ENCODE measurements around the gene ASB1.

The ASB1 gene

DNA sequence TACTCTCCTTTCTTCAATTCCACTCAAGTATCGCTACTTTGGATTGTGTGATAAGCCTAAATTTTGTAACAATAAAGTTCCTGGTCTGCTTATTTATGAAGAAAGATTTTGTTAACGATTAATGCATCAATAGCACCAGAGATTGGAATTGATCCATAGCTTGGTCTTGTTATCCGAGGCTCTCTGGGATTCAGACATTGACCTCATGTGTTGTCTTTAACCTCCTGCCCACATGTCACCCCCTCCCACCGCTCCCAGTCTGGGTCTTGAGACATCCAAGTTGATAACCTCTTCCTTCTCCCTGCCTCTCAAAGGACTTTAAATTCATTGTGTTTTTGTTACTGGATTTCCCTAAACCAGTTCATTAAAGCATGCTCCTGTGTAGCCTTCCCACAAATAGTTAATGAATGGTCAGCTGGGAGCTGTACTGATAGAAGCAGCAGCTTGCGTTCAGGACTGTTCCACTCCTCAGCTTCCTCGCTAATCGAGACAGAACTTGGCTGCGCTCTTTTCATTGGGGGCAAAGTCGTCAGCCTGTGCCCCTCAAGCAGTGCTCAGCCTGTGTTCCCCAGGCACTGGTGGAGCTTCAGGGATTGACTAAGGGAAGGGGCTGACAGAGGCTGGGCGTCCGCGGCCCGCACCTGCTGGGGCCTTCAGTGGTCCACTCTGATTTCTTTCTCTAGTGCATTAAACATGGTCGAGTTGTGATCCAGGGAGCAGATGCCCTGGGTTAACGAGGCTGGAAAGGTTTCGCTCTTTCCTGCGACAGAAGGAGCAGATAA, 18.9 kb downstream of the ASB1 start:
- DNase-seq (ENCODE audit: low spot score), result no peak

DNA sequence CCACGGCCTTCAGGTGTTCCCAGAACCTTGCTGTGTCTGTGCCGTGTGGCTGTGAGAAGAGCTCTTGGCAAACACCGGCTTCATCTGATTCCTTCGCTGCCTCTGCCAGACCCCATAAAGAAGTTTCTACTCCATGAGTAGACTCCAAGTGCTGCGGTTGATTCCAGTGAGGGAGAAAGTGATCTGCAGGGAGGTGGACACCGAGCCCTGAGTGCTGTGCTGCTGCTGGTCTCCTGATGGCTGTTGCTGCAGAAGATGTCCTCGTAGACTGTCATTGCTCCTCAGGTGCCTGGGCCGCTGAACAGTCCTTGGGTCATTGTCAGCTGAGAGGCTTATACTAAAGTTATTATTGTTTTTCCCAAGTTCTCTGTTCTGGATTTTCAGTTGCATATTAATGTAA, 19.6 kb downstream of the ASB1 start:
- DNase-seq (ENCODE audit: low spot score), result no peak

DNA sequence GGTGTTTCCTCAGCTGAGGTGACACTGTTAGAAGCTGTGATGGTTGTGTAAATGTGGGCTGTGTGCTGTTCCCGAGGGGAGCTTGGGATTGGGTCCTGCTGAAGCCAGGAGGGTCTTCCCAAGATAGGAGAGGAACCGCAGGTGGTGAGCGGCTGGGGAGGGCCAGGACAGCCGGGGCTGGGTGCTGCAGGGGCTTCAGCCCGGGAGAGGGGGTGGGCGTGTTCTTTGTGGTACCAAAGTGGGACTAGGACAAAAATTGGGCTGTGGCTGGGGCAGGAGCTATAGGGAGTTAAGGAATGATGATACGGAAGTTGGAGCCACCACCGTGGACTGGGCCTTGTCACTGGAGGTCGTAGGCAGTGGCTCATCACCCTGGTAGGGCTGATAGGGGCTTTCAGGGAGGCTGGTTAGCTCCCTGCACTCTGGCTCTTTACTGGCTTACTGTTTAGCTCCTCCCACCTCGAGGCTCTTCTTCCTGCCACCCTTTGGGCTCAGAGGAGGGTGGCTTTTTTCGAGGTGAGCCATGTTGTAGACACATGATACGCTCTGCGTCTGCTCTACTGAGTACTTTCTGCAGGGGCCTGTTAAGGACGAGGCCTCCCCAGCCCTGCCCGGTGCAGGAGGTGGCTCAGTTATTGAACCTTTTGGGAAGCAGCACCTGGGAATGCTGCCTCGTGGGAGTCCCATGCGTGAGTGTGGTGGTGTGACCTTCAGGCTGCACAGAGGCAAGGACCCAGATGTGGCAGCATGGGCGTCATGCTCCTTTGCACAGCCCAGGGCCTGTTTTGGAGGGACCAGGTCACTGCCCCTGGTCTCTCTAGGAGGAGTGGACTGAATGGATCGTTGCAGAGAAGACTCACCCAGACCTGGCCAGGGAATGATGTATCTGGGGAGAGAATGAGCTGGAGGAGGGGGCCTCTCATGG, 21.6 kb downstream of the ASB1 start:
- no peak for DNase-seq (ENCODE audit: low spot score)

DNA sequence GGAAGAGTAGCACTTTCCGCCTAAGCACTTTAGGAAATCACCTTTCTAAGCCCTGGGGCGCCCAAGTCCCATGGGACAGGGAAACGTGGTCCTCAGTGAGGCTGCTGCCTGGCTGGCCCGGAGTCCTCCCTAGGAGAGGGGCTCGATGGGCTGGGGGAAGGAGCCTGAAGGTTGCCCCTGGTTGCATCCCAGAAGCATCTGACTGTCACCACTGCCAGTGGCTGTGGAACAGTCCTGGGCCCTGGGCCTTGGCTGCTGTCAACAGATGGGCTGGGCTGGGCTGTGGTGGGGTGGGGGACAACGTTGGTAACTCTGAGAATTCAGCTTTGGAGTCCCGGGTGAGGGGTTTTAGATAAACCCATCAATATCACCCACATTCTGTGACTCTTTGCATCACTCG, 22.5 kb downstream of the ASB1 start:
- no peak for DNase-seq (ENCODE audit: low spot score)

DNA sequence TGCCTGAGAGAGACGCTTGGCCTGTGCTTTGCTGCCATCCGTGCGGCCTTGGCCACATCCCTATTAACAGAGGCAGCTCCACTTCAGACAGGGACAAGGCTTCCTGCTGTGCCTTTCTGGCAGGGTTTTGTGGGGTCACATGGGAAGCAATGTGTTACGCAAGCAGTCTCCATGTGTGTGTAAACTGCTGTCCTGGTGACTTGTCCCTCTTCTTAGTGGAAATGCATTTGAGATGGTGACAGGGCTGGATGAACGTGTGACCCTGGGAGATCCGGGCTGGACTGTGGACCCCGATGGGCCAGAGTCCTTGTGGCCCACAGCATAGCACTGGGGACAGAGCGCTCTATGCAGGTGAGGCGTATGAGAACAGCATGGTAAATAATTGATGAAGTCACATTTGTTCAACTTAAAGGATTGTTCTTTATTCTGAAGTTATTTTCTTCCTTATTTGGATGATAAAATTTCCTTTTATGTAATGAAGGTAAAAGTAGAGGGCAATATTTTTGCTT, 23.2 kb downstream of the ASB1 start:
- no peak for DNase-seq (ENCODE audit: low spot score)

DNA sequence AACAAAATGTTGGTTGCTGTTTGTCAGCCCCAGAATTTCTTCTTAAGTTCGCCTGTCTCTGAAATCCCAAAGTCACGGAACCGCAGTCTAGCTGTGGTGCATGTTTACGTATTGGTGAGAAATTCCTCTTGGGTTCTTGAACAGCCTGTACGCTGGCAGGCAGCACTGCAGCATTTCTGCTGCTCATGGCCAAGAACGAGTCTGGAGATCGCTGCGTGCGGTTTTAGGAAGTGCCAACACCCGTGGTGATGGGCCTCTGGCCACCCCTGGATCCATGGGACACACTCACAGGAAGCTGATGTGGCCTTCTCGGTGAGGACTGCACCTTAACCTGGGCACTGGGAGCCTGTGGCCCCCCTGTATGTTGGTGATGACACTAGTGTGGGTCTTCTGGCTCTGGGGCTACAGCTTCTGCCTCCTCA, 23.7 kb downstream of the ASB1 start:
- DNase-seq (ENCODE audit: low spot score), result no peak

DNA sequence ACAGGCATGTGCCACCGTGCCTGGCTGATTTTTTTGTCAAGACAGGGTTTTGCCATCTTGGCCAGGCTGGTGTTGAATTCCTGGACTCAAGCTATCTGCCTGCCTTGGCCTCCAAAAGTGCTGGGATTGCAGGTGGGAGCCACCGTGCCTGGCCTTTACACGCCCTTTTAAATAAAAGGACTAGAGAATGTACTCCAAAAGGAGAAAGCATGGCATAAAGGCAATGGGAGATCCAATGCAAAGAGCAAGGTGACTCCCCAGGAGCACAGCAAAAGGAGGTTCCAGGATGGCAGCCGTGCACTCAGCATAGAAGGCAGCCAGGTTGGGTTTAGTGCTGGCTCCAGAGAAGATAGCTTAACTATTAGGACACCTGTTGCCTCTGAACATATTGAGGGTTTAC, 27.1 kb downstream of the ASB1 start:
- DNase-seq (ENCODE audit: low spot score), result no peak

DNA sequence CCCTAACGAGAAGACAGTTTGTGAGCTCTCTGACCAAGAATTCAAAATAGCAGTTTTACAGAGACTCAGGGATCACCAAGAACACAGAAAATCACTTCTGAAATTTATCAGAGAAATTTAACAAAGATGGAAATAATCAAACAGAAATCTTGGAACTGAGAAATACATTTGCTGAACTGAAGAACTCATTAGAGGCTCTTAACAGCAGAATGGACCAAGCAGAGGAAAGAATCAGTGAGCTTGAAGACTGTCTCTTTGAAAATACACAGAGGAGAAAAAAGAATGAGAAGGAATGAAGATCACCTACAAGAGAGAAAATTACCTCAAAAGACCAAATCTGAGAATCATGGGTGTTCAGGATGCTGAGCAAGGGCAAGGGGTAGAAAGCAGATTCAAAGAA, 29.7 kb downstream of the ASB1 start:
- no peak for DNase-seq (ENCODE audit: low spot score)

DNA sequence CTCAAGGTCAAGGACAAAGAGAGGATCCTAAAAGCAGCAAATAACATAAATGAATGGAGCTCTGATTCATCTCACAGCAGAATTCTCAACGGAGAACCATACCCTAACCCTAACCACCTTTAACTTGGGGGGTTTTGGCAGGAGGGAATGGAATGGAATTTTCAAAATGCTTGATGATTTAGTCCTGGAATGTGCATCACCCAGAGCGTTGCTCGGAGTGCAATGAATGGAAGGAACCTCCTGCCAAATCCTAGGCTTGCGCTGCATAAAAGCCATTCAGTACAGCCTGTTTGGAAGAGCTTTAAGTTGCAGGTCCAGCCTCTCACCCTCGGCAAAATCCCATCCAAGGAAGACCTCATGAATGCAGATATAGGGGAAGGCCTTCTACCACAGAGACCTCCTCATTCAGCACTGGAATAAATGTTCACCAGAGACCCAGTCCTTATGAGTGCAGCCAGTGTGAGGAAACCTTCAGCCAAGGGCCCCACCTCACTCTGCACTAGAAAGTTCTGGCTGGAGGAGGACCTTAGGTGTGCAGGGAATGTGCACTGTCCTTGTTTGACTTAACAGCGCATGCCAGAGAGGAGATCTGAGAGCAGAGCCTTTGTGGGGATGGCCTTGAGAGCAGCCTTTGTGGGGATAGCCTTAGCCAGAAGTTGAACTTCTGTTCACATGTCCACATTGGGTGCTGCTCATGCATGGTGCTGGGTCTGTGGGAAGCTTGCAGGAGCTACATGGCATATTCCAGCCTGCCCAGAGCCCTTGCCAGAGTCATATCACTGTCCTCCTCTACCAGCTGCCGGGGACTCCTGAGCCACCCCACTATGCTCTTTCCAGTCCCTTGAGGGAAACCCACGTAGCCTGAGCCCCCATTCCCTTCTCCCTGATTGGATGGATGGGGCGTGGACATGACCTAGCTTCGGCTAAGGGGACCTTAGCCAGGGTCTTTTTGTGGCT, 30.5 kb downstream of the ASB1 start:
- no peak for DNase-seq (ENCODE audit: low spot score)

DNA sequence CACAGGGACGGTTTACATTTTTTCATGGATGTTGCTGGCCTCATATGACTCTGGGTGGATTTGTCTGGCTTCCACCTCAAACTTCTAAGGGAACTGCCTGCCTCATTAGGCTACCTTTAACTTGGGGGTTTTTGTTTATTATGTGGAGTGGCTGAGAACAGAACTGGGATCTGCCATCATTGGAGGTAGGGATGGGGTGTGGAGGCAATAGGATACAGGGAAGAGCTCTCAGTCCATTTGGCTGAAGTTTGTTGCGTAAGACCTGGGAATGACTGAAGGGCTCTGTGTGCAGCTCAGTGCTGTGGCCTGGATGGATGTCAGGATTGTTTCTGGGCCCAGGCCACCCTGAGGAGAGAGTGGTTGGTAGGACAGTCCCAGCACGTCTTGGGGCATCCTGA, 31.2 kb downstream of the ASB1 start:
- no peak for DNase-seq (ENCODE audit: low spot score)

DNA sequence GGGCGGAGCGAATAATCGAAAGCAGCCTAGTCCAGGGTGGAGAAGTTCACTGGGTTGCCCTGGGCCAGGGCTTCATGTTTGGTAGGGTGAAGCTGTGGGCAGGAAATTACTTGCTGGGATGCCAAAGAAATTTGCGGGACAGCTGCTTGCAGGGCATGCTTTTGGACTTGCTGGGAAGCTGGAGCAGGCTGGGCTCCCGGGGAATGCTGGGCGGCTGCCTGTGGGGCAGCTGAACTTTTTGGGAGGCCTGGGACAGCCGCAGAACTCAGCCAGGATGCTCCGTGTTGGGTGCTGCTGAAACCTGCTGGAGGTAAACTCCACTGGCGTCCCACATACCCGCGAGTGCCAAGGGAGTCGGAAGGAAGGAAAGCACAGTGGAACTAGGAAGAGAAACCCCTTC, 31.9 kb downstream of the ASB1 start:
- DNase-seq (ENCODE audit: low spot score), result no peak

DNA sequence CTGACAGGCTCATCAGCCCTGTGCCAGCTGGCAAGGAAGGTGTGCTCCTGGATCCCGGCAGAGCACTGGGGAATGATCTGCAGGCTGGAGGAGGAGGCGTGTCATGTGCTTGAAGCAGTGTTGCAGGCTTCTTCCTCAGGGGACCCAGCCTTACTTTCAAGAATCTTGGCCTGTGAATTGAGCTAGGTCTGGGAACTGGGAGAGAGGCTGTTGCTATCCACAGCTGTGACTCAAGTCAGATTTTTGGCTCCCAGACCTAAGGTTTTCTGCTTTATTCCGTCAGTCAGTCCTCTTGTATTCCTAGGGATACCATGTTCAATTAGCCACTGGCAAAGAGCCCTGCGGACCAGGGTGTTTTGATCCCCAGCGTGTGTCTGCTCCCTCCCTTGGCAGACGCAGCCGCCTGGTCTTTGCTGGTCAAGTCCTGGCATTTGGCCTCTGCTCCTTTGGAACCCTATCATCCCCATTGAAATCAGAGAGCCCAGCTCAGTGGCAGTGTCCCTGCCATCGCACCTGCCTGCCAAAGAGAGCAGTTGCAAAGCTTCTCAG, 32.4 kb downstream of the ASB1 start:
- no peak for DNase-seq (ENCODE audit: low spot score)

DNA sequence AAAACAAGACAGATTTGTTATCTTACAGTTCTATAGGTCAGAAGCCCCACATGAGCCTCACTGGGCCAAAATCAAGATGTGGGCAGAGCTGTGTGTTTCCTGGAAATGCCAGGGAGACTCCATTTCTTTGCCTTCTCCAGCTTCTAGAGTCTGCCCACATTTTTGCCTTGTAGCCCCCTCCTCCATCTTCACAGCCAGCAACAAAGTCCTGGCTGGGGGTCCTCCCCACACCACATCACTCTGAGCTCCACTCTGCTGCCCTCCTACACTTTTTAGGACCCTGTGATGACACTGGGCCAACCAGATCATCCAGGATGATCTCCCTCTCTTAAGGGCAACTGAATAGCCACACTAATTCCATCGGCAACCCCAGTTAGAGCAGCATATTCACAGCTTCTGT, 34.3 kb downstream of the ASB1 start:
- no peak for DNase-seq (ENCODE audit: low spot score)

DNA sequence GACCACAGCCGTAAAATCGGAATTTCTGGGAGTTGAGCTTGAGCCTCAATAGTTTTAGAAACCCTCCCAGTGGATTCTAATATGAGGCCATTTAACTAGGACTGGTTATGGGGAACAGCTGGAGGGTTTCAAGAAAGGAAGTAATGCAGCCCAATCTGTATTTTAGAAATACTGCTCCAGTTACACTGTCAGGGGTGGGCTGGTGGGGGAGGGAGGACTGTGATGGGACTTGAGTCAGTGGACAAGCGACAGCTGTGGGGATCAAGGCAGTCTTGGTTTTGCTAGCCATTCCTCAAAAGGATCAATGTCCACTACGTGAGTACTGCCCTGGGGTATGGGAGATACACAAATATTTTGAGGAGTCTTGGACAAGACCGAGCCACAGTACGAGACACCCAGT, 34.8 kb downstream of the ASB1 start:
- DNase-seq (ENCODE audit: low spot score), result no peak

DNA sequence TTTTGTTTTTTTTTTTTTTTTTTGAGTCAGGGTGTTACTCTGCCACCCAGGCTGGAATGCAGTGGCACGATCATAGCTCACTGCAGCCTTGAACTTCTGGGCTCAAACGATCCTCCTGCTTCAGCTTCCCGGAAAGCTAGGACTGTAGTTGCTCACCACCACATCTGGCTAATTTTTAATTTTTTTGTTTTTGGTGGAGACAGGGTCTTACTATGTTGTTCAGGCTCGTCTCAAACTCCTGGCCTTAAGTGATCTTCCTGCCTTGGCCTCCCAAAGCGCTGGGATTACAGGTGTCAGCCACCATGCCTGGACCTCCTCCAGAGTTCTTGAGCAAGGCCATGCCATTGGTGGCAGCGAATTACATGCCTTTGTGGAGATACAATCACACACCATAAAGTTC, 35.2 kb downstream of the ASB1 start:
- no peak for DNase-seq (ENCODE audit: low spot score)

DNA sequence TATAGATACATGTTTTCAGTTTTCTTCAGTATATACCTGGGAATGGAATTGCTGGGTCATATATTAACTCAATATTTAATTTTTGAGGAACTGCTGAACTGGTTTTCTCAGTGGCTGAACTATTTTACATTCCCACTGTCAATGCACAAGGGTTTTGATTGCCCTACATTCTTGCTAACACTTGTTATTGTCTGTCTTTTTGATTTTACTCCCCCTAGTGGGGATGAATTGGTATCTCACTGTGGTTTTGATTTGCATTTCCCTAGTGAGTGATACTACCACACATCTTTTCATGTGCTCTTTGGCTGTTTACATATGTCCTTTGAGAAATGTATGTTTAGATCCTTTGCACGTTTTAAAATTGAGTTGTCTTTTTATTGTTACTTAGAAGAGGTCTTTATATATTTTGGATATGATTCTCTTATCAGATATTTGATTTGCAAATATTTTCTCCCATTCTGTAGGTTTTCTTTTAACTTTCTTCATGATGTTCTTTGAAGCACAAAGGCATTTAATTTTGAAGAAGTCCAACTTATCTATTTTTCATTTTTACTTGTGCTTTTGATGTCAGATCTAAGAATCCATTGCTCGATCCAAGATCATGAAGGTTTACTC, 36.2 kb downstream of the ASB1 start:
- peak; percentile 66 for DNase-seq (ENCODE audit: low spot score)

DNA sequence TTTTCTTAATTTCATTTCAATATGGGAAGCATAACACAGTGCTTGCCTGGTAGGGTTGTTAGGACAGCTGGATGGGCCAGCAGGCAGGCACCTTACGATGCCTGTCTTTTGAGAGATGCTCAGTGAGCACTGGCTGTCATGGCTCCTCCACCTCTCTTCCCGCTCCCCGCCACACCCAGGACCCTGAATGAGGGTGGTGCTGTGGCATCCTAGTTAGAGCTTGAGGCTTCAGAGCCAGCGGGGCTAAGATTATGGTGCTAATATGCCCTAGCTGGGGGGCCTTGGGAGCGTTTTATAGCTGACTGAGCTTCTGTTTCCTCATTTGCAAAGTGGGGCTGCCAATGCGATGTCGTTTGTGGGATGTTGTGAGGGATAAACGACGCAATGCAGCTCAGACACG, 37.7 kb downstream of the ASB1 start:
- DNase-seq (ENCODE audit: low spot score), result no peak

DNA sequence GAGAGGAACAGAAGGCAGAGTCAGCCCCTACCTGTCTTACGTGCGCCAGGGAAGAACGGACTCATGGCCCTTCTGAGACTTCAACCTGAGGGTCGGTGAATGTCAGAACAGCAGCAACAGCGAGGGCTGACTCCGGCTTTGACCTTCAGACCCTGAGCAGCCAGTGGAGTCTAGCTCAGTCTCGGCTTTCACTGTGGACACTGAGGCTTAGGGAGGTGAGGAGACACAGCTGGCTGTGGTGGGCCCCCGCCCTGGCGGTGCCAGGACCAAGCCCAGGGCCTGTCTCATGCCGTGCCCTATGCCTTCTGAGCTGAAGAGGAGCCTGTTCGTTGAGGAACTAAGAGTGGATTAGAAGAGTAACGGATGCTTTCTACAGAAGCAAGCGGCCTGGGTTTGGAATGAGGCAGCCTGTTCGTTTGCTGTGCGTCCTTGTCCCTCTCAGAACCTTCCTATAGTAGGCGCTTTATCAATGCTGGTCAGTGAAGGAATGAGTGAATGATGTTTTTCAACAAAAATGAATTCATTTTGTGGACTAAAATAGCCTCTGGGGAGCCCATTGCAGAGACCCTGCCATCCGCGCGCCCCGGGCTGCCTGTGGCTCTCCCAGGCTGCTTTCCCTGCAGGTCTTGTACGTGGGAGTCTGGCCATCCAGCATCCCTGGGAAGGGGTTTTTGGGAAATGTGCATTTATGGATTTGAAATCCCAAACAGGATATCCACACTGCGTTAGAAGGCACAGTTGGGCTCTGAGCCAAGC, 38.9 kb downstream of the ASB1 start:
- no peak for DNase-seq (ENCODE audit: low spot score)

DNA sequence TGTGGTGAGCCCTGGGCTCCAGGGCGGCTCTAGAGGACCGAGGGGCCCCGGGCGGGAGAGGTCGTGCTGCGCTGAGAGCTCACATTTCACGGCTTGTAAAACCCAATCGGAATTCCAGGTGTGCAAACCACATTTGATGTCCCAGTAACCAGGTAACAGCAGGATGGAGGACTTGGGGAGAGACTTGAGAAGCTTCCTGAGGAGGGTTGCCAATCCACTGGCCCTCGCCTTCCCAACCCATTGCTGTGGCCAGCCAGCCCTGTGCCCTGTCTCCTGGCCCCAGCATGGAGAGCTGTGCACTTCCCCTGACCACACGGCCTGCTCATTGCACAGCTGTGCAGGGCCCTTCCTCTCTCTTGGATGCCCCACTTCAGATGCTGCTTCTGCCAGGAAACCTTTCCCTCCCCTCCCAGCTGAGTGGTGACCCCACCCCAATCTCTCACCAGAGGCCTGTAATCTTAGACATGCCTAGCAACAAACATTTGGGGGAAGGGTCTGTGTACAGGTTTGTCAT, 39.6 kb downstream of the ASB1 start:
- DNase-seq (ENCODE audit: low spot score), result no peak

DNA sequence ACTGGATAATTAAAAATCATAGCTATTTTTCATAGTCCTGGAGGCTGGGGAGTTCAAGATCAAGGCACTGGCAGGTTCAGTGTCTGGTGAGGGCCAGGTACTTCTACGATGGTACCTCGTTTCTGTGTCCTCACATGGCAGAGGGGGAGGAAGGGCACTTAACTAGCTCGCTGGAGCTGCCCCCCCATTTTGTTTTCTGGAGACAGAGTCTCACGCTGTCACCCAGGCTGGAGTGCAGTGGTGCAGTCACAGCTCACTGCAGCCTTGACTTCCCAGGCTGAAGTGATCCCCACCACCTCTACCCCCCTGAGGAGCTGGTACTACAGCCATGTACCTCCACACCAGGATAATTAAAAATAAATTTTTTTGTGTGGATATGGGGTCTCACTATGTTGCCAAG, 40.3 kb downstream of the ASB1 start:
- no peak for DNase-seq (ENCODE audit: low spot score)
